Endothelial cell of hepatic sinusoid (primary cell): ENCODE measurements around the gene CBR3.

Experiments
- in situ Hi-C: cut with HindIII; loops from 2 replicates; pipeline ENCODE4 v1.10.0; 2017; ENCODE audit warnings: low sequenced_read_pairs

The CBR3 gene

DNA sequence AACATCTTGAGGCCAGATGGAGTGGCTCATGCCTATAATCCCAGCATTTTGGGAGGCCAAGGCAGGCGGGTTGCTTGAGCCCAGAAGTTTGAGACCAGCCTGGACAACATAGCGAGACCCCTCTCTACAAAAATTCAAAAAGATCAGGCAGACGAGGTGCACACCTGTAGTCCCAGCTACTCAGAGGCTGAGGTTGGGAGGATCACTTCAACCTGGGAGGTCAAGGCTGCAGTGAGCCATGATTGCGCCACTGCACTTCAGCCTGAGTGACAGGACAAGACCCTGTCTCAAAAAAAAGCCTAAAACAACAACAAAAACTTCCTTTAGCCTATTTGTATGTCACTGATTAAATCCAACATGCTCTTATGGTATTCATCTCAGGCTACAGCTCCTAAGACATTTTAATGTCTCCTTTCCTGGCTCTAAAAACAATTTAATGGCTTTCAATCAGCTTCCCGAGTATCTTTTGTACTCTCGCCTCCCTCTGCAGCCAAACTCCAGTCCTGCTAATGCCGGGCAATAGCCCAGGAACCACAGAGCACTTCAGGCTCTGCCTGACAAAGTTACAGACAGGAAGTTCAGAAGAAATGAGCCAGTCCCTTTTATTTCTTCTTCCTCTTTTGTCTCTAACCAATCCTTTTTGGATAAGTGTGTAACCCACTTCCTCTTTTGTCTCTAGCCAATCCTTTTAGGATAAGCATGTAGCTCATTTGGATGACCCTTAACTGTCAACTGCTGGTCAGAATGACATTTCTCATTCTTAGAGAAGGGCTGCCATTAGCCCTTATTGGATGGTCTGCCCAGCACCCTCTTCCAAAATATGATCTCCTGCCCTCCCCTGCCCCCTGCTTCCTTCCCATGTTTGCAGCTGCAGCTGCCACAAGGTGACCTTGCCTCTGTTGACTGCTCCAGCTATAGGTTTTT, 15.2 kb downstream of the CBR3 start:
- in situ Hi-C loops = no loop called here

DNA sequence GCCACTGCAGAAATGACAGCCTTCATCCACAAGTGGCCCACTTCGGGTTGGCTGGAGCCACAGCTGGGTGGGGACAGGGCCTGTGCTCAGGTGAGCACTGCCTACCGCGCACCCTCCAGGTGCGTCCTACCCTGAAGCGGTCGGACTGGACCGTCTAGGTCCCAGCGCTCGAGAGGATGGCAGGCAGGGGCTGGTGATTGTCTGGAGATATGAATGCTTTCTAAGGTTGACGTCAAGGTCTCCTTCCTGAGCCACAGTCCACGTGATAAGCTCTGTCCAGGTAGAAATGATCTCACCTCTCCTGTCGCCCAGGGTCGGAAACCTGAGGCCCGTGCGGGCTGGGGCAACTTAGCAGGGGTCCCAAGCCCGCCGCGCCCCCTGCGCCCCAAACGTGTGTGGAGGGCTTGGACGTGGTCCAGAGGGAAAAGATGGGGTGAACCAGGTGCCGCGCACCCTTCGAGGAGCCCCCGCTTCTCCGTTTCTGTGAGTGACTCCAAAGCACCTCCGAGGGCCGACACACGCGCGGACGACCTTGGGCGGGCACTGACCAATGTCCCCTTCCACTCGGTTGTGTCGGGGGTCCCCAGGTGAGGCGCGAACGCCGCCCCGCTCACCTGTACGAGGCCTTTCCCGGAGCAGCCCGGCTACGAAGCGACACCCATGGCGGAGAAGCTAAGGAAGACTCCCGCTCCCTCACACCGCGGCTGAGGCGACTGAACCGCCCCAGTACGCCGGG, 20.9 kb downstream of the CBR3 start:
- in situ Hi-C loops = no loop called here

DNA sequence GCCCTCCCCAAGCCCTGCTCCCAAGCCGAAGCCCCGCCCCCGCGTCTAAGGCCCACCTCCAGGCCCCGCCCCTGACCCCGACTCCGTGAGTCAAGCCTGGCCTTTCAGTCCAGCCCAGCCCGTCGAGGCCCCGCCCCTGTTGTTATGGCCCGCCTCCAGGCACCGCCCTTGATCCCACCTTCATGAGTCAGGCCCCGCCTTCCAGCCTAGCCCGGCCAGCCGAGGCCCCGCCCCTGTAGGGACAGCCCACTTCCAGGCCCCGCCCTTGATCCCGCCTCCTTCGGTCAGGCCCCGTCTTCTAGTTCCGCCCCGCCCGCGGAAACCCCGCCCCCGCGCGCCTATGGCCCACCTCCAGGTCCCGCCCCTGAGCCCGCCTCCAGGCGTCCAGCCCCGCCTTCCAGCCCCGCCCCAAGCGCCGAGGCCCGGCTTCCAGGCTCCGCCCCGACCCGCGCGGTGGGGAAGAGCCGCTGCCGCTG, 21.5 kb downstream of the CBR3 start:
- in situ Hi-C loops = no loop called here

DNA sequence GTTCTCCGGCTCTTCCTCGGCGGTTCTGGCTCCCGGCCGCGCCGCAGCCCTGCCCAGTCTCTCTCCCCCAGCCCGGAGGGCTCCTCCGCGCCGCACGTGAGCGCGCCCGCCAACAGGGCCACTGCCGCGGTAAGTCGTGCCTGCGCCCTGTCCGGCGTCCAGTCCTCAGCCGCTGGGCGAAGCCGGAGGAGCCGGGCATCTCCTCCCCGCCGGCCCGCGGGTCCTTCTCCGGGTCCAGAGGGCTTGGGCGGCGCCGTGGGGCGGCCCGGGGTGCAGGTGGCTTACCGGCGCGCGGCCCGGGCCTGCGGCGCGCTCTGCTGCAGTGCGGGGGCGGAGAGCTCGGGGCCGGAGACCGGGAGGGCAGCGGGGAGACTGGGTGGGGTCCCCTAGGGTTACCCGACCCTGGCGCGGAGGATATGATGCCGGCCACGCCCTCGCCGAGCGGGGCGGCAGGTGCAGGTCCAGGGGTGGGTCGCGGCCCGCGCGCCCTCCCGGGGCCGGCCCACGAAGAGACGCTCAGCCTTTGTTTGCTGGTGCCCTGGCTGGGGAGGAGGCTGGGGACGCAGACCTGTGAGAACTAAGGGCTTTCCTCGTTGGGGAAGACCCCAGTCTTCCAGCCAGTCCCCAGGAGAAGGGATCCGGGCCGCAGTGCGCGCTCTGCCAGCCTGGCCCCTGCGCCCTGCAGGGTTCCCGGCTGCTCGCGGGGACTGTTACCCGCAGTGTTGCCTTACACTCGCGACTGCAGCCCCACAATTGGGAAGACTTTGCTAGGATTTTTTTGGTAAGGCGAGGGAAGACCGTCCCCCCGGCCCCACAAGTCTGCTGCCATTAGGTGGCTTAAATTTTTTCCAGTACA, 22.2 kb downstream of the CBR3 start, which contains the start of gene DOP1B:
Gene DOP1B (plus strand): TSS at position 10 of the 856 bp plus-strand sequence. CDS start 7,910 bp downstream, outside the sequence.
- in situ Hi-C loops = no loop called here

DNA sequence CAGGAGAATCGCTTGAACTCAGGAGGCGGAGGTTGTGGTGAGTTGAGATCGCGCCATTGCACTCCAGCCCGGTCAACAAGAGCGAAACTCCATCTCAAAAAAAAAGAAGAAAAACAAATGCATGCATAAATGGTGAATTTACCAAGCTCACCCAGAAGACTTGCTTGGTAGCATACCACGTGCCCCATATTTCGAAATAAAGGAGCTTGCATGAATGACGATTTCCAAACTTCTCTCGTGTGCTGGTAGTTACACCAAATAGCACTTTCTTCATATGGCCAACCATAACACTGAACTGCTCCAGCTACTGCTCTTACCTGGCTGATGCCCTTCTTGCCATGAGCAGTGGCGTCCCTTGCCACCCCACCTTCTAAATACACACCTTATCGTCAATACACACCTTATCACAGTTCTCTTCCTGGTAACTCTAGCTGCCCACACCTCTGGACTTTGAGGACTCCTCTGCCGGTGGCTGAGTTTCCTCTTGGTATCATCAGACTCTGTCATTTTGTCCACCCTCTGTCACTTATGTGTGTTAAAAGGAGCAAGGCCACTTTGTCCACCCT, 24.6 kb downstream of the CBR3 start:
- in situ Hi-C loops = no loop called here

DNA sequence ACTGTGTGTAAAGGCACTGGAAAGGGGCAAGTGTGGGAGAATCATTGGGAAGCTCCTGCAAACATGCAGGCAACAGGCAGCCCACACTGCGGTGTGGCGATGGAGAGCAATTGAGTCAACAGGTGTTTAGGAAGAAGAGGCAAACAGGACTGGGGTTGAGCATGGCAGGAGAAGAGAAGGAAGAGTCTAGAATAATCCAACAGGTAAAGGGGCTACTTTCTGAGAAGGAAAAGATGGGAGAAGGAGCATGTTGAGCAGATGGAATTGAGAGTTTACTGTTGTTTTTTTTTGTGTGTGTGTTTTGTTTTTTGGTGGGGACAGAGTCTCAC, 25.9 kb downstream of the CBR3 start:
- in situ Hi-C loops = no loop called here

DNA sequence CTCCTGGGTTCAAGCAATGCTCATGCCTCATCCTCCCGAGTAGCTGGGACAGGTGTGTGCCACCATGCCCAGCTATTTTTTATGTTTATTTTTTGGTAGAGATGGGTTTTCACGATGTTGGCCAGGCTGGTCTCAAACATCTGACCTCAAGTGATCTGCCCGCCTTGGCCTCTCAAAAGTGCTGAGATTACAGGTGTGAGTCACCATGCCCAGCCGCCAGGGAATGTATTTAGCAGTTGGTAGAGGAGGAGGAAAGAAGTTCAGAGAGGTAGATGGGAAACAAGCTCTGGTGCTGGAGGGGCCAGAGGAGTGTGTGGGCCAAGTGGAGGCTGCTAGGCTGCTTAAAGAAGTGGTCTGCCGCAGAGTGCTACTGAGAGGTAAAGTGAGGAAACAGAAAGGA, 27.8 kb downstream of the CBR3 start:
- in situ Hi-C loops = no loop called here

DNA sequence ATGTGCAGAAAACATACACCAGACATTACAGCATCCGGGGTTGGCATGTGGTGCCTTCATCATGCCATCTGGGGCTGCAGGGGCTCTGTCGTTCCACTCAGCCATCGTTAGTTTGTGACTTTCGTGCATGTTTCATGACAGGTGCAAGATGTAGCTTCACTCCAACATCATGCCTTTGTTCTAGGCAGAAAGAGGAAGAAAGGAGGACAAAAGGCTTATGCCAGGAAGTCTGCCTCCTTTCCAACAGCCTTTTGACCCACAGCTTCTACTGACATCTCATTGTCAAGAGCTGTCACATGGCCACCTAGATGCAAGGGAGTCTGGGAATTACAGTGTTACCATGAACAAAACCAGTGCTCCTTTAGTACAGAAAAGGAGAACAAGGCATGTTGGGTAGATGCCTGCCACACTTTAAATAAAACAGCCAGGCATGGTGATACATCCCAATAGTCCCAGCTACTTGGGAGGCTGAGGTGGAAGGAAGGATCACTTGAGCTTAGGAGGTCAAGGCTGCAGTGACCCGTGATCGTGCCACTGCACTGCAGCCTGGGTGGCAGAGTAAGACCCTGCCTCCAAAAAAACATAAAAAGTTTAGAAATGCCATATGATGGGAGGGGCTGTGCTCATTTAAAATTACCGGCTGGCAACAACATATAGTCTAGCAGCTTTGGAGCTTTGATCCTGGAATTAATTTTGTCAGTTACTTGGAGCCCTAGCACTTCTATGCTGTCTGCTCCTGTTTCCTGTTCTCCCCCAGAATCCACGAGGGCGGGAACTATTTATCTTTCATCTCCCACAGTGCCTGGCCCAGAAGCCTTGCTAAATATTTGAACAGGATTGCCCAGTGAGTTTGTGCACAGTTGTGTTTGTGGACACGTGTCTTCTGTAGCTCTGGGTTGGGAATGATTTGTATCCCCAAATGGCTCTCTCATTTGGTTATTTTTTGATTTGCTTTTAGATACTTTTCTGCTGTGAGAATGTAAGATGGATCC, 29.2 kb downstream of the CBR3 start:
- in situ Hi-C loops = no loop called here

DNA sequence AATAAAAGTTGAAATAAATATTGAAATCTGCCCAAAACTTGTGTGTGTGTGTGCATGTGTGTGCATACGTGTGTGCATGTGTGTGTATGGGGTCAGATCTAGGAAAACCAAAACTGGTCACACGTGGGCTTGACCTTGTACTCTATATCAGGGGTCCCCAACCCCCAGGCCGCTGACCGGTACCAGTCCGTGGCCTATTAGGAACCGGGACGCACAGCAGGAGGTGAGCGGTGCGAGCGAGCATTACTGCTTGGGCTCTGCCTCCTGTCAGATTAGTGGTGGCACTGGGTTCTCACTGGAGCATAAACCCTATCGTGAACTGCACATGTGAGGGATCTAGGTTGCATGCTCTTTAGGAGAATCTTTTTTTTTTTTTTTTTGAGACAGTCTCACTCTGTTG, 30.5 kb downstream of the CBR3 start:
- in situ Hi-C loops = no loop called here

DNA sequence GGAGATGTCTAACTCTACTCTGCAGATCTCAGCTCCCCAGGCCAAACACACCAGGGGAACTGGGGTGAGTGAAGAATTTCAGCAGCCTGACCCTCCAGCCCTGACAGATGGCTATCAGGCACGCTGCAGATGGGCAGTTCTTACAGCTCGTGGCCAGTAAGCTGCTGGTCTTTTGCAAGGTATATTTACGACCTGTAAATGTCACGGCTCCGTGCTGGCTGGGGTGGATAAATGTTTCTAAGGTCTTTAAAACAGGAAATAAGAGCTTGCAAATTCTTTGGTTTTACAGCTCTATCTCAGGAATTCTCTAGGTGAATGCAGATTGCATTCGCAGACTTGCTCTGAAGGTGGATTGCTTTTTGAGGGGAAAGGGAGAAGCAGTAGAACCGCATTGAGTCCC, 31.8 kb downstream of the CBR3 start:
- in situ Hi-C loops = no loop called here

DNA sequence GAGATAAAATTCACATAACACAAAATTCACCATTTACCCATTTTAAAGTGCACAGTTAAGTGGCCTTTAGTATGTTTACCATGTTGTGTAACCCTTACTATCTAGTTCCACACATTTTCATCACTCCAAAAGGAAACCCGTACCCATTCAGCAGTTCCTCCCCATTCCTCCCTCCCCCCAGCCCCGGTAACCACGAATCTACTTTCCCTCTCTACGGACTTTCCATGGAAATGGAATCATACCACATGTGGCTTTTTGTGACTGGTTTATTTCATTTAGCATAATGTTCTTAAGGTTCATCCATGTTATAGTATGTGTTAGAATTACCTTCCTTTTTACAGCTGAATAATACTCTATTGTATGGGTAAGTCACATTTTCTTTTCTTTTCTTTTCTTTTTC, 32.7 kb downstream of the CBR3 start:
- in situ Hi-C loops = no loop called here

DNA sequence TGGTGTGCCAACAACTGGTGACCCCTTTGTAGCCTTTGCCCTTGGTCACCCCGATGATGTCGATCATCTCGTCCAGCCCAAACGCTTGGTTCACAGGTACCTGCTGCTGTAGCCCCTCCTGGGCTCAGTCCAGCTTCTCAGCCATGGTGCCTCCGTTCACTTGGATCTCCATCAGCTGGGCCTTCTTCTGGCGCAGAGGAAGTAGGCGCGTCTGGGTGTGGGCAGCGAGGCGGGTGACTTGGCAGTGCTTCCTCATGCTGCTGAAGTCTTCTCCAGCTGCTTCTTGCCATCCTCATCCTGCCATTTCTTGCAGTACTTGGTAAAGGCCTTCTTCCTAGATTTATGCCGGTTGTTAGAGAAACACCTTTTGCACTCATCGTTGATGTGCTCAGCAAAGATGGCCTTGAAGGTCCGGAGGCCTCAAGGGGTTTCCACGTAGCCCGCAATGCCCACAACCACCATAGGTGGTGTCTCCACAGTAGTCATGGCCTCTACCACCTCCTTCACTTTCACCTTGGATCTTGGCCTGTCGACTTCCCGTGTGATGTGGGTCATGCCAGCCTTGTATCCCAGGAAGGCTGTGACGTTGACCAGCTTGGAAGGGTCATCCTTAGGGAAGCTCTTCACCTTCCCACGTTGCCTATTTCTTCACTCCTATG, 34.7 kb downstream of the CBR3 start:
- in situ Hi-C loops = no loop called here

DNA sequence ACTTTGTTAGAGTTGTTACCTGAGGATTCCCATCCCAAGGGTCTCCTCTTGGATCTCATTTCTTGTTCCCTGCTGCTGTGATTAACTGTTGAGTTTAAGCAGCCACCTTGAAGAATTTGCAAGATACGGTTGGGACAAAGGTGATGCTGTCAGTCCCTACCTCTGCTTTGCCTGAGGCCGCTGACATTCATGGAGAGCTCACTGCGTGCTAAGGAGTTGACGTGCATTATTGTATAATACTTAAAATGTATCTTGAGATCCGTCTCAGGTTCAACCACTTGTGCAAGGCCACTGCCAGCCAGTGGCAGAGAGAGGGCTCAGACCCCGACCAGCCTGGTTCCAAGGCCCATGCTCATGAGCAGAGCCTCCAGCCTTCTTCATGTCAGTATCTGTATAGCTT, 35.9 kb downstream of the CBR3 start:
- in situ Hi-C loops = no loop called here

DNA sequence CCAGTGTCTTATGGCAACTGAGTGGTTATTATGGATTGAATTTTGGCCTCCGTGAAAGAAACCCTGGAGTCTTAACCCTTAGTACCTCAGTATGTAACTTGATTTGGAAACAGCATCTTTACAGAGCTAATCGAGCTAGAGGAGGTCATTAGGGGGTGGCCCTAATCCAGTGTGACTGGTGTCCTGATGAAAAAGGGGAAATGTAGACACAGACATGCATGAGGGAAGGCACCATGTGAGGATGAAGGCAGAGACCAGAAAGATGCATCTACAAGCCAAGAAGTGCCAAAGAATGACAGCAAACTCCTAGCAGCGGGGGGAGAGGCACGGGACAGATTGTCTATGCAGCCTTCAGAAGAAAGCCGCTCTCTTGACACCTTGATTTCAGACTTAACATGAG, 36.5 kb downstream of the CBR3 start:
- in situ Hi-C loops = no loop called here

DNA sequence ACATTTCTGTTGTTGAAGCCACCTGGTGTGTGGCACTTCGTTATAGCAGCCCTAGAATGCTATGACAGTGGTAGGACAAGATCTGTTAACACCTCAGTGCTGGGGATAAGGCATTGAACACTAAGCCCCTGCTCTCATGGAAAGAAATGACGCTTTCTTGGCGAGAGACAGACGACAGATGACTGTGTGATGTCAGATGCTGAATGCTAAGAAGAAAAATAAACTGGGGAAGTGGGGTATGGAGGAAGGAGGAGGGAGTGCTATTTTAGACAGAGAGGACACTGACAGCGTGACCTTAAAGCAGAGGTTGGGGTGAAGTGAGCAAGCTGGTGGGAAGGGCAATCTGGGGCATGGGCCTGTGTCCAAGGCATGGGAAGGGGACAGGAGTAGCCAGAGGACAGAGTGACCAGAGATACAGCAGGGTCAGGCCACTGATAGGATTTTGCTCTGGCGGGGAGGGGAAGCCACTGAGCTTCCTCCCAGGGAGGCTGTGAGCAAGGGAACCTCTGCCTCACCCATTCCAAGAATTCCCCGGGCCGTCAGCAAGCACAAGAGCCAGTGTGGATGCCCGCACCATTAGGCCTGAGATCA, 37.0 kb downstream of the CBR3 start:
- in situ Hi-C loops = no loop called here

DNA sequence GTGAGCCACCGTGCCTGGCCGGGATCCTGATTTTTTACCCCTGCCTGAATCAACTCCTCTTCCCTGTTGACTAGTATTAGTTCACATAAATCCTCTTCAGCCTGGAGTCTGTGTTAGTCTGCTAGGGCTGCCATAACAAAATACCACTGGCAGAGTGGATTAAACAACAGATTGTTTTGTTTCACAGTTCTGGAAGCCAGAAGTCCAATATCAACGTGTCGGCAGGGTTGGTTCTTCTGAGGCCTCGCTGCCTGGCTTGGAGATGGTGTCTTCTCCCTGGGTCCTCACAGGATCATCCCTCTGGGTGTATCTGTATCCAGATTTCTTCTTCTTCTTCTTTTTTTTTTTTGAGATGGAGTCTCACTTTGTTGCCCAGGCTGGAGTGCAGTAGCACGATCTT, 39.9 kb downstream of the CBR3 start:
- in situ Hi-C loops = no loop called here

DNA sequence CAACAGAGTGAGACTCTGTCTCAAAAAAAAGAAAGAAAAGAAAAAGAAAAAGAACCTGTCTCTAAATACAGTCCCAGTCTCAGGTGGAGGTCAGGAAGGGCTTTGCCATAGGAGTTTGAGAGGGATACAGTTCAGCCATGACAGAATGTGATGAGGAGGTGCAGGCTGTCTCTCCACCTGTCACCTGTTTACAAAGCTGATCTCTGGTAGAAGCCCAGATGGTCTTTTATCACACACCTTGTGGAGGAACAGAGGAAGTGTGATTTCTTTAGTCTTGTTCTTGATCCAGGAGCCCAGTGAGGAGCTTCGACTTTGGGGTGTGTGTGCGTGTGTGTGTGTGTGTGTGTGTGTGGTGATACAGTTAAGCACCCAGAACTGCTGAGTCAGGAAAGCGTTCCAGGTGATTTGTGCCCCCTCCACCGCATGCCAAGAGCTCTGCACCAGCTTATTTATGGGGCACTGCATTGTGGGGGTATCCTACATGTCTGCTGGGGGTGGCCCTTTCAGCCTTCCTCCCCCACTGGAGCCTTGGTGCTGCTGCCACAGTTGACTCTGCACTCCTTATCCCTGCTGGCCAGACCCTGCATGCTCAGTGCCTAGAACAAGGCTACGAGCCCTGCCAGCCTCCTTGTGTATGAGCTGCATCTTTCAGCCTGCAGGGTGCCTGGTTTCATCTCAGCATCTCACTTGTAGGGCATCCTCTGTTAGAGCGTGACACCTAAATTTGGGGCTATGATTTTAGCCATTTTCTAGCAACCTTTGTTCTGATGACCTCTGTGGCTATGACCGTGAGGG, 41.1 kb downstream of the CBR3 start:
- in situ Hi-C loops = no loop called here

DNA sequence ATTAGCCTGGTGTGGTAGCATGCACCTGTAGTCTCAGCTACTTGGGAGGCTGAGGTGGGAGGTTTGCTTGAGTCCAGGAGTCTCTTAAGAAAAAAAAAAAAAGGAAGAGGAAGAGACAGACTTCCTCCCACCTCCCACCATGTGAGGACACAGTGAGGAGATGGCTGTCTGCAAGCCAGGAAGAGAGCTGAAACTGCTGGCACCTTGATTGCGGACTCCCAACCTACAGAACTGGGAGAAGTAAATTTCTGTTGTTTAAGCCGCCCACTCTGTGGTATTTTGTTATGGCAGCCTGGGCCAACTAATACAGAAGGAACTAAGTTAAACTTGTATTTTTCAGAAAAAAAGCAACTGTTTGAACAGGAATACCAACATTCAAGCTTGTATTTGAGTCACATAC, 43.5 kb downstream of the CBR3 start:
- in situ Hi-C loops = no loop called here
